ENCODE results near the gene PLXNA1. TPM values are rescaled to one million over a fixed set of nuclear protein-coding genes. Genes with fewer than 3 reads are reported as not detected.

Gene PLXNA1
- total RNA-seq, 4 donors from 2014 or later: 19.7 to 27.5 (median 23.9) TPM

DNA sequence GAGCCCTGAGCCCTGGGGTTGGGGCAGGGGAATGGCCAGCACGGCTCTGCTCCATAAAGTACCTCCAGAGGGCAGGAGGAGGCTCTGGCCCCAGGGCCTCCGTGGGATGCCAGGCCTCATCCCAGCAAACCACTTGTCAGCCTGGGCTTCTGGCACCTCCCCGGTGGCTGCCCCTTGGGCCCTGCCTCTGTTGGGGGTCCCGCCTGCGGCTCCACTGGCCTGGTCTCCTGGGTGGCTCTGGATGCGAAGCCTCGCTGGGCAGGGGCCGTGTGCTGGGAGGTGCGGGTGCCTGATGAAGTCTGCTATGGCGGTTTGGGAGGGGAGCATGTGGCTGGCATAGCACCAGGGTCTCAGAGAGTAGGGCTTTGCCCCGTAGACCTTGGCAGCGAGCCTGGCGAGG is 37.6 kb downstream of the PLXNA1 start:
- H3K4me1 ChIP-seq: peaks cover 0 to 21% (median 6%) of the 10 kb centered on the region in 3 donors
- H3K4me3 ChIP-seq: no peak overlapping the region
- no peak for DNase-seq
- 80% methylated on average over 3 of the region's 13 CpGs; no CpG with 5 or more reads in 1 of the 2 donors for WGBS, 2 donors
- no peak for TF ChIP-seq POLR2A (IDR thresholded peaks at IDR 0.05)
- TF ChIP-seq CTCF (IDR thresholded peaks at IDR 0.05): no peak
- H3K9me3 ChIP-seq: no peaks in the 10 kb centered on the region
- peaks cover 36 to 97% (median 50%) of the 10 kb centered on the region in 3 donors for H3K36me3 ChIP-seq
- H3K27ac ChIP-seq: no peak overlapping the region
- intact Hi-C loops (cut with DNase I): no loop called here
- H3K27me3 ChIP-seq: no peaks in the 10 kb centered on the region

- H3K27me3 ChIP-seq: no peaks in the 10 kb centered on the region
- no peak overlapping the region for H3K27ac ChIP-seq
- peaks cover 0 to 21% (median 6%) of the 10 kb centered on the region in 3 donors for H3K4me1 ChIP-seq
- H3K4me3 ChIP-seq: no peak overlapping the region
- TF ChIP-seq CTCF (IDR thresholded peaks at IDR 0.05) (no peak), POLR2A (IDR thresholded peaks at IDR 0.05) (no peak)
- H3K36me3 ChIP-seq: peaks cover 20 to 95% (median 35%) of the 10 kb centered on the region in 3 donors
- intact Hi-C loops (cut with DNase I): no loop called here
- WGBS, 2 donors: 72 to 83% methylated on average over 4 to 5 of the region's 7 CpGs
- H3K9me3 ChIP-seq: no peaks in the 10 kb centered on the region
- DNase-seq: no peak
Measured at GRCh38 chr3:127022849-127023248, 39.9 kb downstream of the PLXNA1 start.

DNA sequence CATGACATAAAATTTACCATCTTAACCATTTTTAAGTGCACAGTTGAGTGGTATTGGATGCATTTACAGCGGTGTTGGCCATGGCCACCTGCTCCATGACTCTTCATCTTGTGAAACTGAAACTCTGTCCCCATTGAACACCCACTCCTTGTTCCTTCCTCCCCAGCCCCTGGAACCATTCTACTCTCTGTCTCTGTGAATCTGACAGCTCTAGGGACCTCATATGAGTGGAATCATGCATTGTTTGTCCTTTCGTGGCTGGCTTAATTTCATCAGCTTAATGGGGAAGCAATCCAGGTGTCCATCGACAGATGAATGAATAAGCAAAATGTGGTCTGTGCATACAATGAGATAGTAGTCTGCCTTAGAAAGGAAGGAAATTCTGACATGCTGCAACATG is 42.5 kb downstream of the PLXNA1 start:
- WGBS, 2 donors: 34 to 38% methylated on average over 3 of the region's 3 CpGs
- Histone ChIP-seq H3K27ac (no peak overlapping the region), H3K36me3 (peaks cover 27 to 95% (median 31%) of the 10 kb centered on the region in 3 donors), H3K4me3 (no peak overlapping the region), H3K9me3 (no peaks in the 10 kb centered on the region), H3K27me3 (no peaks in the 10 kb centered on the region), H3K4me1 (peaks cover 0 to 3% (median 0%) of the 10 kb centered on the region in 3 donors)
- intact Hi-C loops (cut with DNase I): no loop called here
- no peak for TF ChIP-seq CTCF (IDR thresholded peaks at IDR 0.05)
- TF ChIP-seq POLR2A (IDR thresholded peaks at IDR 0.05): no peak
- no peak for DNase-seq

GRCh38 chr3:127026036-127026435 is 43.1 kb downstream of the PLXNA1 start:
- WGBS, 2 donors: 60 to 93% methylated on average over 1 to 2 of the region's 5 CpGs

GRCh38 chr3:127026661-127027060 is 43.7 kb downstream of the PLXNA1 start:
- TF ChIP-seq CTCF (IDR thresholded peaks at IDR 0.05) (no peak), POLR2A (IDR thresholded peaks at IDR 0.05) (no peak)

More at GRCh38 chr3:127026036-127026435, 43.1 kb downstream of the PLXNA1 start:
- no peak for TF ChIP-seq POLR2A (IDR thresholded peaks at IDR 0.05)
- TF ChIP-seq CTCF (IDR thresholded peaks at IDR 0.05): no peak
- H3K27ac ChIP-seq: no peak overlapping the region
- H3K36me3 ChIP-seq: peaks cover 28 to 95% (median 31%) of the 10 kb centered on the region in 3 donors
- H3K9me3 ChIP-seq: no peaks in the 10 kb centered on the region
- no peaks in the 10 kb centered on the region for H3K27me3 ChIP-seq
- DNase-seq: no peak
- no peaks in the 10 kb centered on the region for H3K4me1 ChIP-seq
- H3K4me3 ChIP-seq: no peak overlapping the region
- intact Hi-C loops (cut with DNase I): no loop called here

More at GRCh38 chr3:127026661-127027060, 43.7 kb downstream of the PLXNA1 start:
- peaks cover 25 to 95% (median 31%) of the 10 kb centered on the region in 3 donors for H3K36me3 ChIP-seq
- H3K27me3 ChIP-seq: no peaks in the 10 kb centered on the region
- H3K4me1 ChIP-seq: no peaks in the 10 kb centered on the region
- DNase-seq: no peak
- WGBS, 2 donors: 76 to 92% methylated on average over 2 to 3 of the region's 7 CpGs
- intact Hi-C loops (cut with DNase I): no loop called here
- no peak overlapping the region for H3K4me3 ChIP-seq
- H3K9me3 ChIP-seq: no peaks in the 10 kb centered on the region
- no peak overlapping the region for H3K27ac ChIP-seq

Data from esophagus squamous epithelium (tissue), 5 donors.